ENCODE results near the gene UBN1.

The UBN1 gene

DNA sequence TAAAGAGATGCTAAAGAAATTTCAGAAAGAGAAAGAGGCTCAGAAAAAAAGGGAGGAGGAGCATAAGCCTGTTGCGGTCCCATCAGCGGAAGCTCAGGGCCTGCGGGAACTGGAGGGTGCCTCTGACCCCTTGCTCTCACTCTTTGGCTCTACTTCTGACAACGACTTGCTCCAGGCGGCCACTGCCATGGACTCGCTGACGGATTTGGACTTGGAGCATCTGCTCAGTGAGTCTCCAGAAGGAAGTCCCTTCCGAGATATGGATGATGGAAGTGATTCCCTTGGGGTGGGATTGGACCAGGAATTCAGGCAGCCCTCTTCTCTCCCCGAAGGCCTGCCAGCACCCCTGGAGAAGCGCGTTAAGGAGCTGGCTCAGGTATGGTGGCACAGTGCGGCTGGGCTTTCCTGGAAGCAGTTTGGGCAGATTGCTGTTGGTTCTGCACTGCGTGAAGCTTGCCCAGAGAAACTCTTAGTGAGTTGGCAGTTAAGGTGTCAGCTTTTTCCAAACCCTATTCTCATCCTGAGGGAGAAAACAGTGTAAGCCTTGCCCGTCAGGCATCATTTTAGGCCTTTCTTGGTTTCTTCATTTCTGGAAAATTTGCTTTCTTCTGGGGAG, 13.6 kb downstream of the UBN1 start:
- DNase-seq: no peak

GRCh38 chr16:4862639-4863038, 15.4 kb downstream of the UBN1 start:
- no peak for DNase-seq

- DNase-seq: no peak
Observed at GRCh38 chr16:4864728-4865127, 17.4 kb downstream of the UBN1 start.

GRCh38 chr16:4865231-4865860, 18.1 kb downstream of the UBN1 start:
- DNase-seq: no peak

DNA sequence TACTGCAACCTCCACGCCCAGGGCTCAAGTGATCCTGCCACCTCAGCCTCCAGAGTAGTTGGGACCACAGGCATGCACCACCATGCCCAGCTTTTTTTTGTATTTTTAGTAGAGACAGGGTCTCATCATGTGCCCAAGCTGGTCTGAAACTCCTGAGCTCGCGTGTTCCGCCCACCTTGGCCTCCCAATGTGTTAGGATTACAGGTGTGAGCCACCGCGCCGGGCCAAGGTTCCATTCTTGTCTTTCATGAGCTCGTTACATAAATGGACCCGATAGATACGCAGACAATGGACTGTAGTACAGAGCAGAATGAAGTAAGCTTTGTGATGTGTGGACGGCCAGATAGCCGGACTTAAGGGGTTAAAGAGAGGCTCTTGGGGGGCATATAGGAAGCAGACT, 19.3 kb downstream of the UBN1 start:
- DNase-seq: no peak

GRCh38 chr16:4868026-4868425, 20.7 kb downstream of the UBN1 start:
- DNase-seq: no peak

DNA sequence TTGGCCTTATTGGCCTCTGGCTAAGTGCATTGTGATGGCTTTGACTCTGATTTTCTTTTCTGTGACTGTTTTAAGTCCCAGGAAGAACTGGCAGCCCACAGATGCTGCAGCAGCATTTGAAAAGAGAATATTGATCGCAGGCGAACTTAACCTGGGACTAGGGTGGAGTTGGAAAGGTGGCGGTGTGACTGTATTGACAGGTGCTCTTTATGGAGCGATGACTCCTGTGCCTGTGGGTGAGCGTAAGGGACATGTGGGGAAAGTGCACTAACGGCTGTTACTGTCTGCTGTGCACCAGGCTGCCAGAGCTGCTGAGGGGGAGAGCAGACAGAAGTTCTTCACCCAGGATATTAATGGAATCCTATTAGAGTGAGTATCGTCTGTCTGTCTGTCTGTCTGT, 21.3 kb downstream of the UBN1 start:
- DNase-seq: no peak

DNA sequence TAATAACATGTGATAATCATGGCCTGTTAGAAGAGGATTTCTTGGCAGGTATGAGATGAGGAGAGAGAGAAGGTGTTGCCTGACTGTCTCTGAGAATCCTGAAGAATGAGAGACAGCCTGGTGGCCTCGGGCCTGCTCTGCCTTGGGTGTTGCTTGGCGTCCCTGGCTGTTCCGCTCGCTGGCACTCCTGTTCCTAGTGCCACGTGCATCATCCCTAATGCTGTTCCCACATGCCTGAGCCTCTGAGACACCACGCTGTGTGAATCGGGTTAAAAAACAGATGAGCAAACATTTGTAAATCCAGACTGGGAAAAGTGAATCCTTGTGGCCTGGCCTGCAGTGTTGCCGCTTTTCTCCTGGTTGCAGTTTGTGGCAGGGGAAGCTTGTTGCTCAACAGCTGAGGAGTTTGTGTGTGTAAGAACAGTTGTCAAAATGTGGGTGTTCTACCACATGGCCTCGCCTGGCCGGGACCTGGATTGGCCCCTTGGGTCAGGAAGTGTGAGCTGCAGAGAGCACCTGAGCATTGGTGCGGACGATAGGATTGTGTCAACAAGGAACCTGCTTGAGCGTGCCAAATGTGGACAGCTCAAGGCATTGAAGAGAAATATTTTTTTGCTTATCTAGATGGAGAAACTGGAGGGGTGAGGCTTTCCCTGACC, 22.0 kb downstream of the UBN1 start:
- no peak for DNase-seq

- DNase-seq: no peak
Observed at GRCh38 chr16:4870138-4870671, 22.9 kb downstream of the UBN1 start.

DNA sequence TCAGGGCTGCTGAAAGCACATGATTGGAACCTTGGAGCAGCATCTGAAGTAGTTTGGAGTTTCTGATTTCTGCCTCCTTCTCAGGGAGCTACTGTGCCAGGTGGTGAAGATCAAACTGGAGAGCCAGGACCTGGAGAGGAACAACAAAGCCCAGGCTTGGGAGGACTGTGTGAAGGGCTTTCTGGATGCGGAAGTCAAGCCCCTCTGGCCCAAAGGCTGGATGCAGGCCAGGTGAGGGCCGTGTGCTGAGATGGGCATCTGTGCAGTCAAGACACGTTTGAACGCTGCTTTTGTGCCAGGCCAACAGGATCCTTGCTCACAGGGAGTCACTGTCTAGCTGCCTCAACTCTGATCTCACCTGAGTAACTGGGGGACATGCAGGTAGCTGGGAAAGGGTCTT, 23.8 kb downstream of the UBN1 start:
- no peak for DNase-seq

GRCh38 chr16:4873091-4873490, 25.8 kb downstream of the UBN1 start:
- no peak for DNase-seq

DNA sequence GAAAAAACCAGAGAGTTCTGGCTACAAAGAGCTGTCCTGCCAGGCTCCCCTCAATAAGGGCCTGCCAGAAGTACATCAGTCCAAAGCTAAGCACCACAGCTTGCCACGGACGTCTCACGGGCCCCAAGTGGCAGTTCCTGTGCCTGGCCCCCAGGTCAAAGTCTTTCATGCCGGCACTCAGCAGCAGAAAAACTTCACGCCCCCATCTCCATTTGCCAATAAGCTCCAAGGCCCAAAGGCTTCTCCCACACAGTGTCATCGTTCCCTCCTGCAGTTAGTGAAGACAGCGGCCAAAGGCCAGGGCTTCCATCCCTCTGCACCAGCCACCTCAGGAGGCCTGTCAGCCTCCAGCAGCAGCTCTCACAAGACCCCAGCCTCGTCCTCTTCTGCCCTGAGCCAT, 27.4 kb downstream of the UBN1 start:
- DNase-seq: no peak

DNA sequence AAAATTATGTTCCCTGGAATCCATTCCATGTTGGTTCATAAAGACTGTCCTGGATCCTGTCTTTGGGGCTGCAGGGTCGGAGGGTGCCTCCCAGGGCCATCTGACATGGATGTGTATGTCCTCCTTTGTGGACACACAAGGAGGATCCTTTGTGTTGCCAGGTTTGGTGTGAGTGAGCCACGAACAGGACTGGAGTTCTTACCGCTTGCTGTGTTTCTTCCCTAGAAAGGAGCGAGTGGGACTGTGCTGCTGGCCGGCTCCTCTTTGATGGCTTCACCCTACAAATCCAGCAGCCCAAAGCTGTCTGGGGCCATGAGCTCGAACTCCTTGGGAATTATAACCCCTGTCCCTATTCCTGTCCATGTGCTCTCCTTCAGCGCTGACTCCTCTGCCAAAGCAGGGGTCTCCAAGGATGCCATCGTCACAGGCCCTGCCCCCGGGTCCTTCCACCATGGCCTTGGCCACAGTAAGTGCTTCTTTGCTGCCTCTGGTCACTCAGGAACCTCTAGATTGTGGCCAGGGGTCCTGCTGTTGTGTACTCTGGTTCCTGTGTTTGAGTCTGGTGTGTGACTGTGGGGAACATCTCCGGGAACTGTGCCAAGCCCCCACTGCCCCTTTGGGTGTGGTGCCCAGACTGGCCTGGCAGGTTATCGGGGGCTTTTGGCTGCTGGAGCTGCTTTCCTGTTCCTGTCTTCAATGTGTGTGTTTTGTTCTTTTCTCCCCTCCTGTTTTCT, 29.5 kb downstream of the UBN1 start:
- no peak for DNase-seq

DNA sequence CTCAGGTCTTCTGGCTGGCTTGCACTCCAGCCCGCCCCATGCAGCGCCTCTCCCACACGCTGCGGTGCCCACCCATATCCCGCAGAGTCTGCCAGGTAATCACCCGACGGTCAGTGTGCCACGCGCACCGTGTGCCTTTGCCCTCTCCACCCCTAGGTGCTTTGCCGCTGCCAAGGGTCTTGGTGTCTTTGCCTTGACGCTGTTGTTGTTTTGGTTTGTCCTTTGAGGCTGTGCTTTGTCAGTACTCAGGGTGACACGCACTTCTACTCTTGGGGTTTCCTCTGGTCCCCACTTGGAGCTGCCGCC, 30.1 kb downstream of the UBN1 start:
- DNase-seq: no peak

- no peak for DNase-seq
Observed at GRCh38 chr16:4879049-4879448, 31.8 kb downstream of the UBN1 start.

DNA sequence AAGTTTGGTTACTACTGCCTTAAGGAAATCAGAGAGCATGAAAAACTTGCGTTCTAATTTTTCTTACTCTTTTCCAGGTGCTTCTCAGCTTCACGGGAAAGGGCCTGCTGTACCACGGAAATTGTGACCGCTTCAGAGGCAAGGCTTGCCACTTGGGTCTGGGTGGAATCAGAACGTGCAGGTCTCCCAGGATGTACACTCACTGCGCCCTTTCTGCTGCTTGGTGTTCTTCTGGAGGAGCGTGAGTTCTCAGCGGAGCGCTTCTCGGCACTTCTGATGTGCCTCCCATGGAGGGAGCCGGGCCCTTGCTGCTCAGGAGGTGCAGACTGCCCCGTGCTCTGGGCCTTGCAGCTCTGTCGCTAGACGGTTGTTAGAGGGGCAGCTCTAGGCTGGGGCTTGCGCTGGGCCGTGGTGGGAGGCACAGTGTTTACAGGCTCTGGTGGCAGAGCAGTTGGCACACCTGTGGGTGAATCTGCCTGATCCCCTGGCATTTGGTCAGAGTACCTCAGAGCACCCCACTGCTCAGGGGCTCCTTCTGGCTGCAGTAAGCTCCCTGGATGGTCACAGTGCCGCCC, 32.8 kb downstream of the UBN1 start:
- no peak for DNase-seq

DNA sequence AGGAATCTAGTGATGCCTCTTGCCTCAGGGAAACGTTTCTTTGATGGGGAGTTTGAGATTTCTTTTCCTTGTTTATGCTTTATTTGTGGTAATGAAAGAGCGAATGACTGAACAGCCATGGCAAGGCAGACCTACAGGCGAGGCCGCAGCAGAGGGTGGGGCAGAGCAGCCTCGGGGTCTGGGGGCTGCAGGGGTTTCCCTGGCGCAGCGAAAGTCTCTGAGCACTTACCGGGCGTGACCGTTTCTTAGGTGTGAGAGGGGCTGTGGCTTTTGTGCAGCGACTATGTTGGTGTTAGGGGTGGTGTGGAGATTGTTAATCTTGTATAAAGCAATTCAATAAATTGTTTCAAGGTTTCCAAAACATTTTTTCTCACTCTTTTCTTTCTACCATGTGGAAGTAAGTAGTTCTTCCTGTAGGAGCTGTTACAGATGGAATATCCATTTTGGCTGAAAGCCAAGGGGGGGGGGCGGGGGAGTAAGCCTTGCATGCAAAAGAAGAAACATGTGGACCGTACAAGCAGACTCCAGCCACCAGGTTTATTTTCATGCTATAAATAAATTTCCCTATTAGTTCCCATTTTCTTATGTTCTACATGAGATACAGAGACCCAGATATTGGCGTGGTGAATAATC, 34.8 kb downstream of the UBN1 start:
- no peak for DNase-seq

GRCh38 chr16:4882633-4883285, 35.5 kb downstream of the UBN1 start:
- peak; percentile 95 for DNase-seq

DNA sequence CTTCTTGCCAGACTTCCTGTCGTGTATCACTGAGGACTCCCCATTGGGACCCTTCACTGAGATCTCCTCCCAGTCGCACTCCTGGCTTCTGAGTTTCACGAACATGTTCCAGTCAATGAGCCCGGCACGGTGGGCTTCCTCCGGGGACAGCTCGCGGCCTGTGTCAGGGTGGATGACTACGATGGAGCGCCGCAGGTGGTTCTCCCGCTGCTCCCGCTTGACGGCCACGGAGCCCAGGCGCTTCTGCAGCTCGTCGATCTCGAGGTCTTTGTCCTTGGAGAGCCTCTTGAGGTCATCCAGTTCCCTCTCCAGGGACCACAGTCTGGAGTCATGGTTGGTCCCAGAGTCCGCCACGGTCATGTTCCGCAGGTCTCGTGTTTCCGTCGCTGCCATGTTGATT, 36.2 kb downstream of the UBN1 start:
- DNase-seq: no peak

DNA sequence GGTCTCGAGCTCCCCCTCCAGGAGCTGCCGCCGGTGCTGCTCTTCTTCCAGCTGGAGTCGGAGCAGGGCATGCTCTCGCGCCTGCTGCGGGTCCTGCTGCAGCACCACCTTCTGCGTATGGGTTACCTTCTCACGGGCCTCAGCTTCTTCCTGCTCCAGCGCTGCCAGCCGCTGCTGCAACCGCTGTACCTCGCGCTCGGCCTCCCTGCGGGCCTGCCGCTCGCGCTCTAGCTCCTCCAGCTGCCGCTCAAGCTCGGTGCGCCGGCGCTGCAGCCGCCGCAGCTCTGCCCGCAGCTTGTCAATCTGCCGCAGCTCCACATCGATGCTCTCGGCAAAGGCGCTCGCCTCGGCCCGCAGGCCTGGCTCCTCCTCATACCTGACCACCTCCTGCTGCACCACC, 36.9 kb downstream of the UBN1 start:
- no peak for DNase-seq

GRCh38 chr16:4884972-4885874, 37.9 kb downstream of the UBN1 start:
- DNase-seq: no peak
